ENCODE data around the gene CARD14. TPM values are rescaled to one million over a fixed set of nuclear protein-coding genes. Genes with fewer than 3 reads are reported as not detected.

Gene CARD14
- total and polyA plus RNA-seq, 2 donors (not counting 1 experiment from before 2014, with no cell fraction given), result not detected

DNA sequence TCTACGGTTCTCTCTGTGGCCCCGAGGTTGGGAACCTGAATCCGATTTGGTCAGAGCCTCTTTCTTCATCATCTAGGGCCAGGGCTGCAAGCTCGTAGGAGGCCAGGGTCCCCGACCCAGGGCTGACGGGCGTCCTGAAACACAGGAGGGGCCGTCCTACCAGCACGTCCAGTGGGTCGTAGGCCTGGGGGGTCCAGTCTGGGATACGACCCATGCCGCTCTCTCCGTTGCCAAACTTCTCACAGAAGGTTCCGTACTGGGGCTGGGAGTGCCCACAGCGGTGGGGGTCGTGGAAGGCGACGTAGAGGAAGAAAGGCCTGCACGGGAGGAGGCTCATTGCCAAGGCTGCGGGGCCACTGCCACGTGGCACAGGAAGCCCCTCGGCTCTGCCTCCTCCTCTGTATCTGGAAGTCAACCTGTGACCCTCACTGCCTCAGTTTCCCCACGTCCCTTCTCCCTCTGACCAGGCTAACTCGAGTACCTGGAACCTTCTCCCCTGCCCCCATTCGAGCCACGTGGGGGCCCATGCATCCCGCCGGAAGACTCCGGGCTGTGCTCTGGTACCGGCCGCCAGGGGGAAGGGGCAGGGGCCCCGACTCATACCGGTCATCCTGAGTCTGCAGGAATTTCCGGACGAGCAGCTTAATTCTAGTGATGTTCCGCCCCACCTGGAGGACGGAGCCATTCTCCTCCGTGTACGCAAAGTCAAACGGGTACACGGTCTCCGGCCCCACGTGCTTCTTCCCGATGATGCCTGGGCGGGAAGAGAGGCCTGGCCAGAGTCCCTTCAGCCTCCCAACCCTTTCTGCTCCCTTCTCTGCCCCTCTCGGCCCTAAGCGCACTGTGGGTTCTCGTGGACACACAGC lies 44.4 kb downstream of the CARD14 start:
- no peak for TF ChIP-seq EZH2 (IDR thresholded peaks at IDR 0.05; ENCODE audit: borderline replicate concordance, insufficient read depth, low read depth, low read length, poor library complexity, severe bottlenecking)
- TF ChIP-seq, protein P1, sequence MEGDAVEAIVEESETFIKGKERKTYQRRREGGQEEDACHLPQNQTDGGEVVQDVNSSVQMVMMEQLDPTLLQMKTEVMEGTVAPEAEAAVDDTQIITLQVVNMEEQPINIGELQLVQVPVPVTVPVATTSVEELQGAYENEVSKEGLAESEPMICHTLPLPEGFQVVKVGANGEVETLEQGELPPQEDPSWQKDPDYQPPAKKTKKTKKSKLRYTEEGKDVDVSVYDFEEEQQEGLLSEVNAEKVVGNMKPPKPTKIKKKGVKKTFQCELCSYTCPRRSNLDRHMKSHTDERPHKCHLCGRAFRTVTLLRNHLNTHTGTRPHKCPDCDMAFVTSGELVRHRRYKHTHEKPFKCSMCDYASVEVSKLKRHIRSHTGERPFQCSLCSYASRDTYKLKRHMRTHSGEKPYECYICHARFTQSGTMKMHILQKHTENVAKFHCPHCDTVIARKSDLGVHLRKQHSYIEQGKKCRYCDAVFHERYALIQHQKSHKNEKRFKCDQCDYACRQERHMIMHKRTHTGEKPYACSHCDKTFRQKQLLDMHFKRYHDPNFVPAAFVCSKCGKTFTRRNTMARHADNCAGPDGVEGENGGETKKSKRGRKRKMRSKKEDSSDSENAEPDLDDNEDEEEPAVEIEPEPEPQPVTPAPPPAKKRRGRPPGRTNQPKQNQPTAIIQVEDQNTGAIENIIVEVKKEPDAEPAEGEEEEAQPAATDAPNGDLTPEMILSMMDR (IDR thresholded peaks at IDR 0.05), result no peak
- intact Hi-C loops (cut with micrococcal nuclease), result no loop called here
- DNase-seq (no peak), ATAC-seq (ENCODE audit: low read depth) (no peak)
- Mint-ChIP-seq H3K27ac (no peak overlapping the region), H3K9me3 (ENCODE audit: insufficient read depth) (no peaks in the 10 kb centered on the region), H3K4me1 (peaks cover 16% of the 10 kb centered on the region), H3K4me3 (no peak overlapping the region), H3K27me3 (no peaks in the 10 kb centered on the region)
- peaks cover 23% of the 10 kb centered on the region for H4K20me1 ChIP-seq (ENCODE audit: control insufficient read depth, insufficient read depth, low read length, poor library complexity, severe bottlenecking)
- no peak overlapping the region for H3K4me2 ChIP-seq (replicated peaks; ENCODE audit: low read depth, low read length, poor library complexity, severe bottlenecking)
- H3K4me3 ChIP-seq (ENCODE audit: control extremely low read depth in 1 of 5, extremely low read depth in 1 of 5, insufficient read depth in 1 of 5, low read depth in 2 of 5, low read length in 4 of 5), result no peak overlapping the region
- H3K9ac ChIP-seq (ENCODE audit: low read length), result no peak overlapping the region
- no peaks in the 10 kb centered on the region for H3K27me3 ChIP-seq (replicated peaks in 1 of 4; ENCODE audit: control extremely low read depth in 1 of 4, control insufficient read depth in 3 of 4, insufficient read depth in 4 of 4, low read length in 3 of 4)
- ChIA-PET POLR2A (no interaction called here), CTCF (no interaction called here)
- no peak overlapping the region for H3K27ac ChIP-seq (ENCODE audit: low read length in 2 of 2)
- peaks cover 13 to 25% of the 10 kb centered on the region in 2 donors for H3K4me1 ChIP-seq (ENCODE audit: control insufficient read depth in 2 of 2, insufficient read depth in 2 of 2, low read length in 2 of 2)
- no peak overlapping the region for H2AFZ ChIP-seq (ENCODE audit: insufficient read depth, low read depth, low read length, poor library complexity, severe bottlenecking)
- peaks cover 0 to 43% of the 10 kb centered on the region in 2 experiments for H3K36me3 ChIP-seq (replicated peaks in 1 of 2; ENCODE audit: control extremely low read depth in 1 of 2, control insufficient read depth in 1 of 2, extremely low read depth in 1 of 2, insufficient read depth in 2 of 2, low read length in 1 of 2)
- H3K79me2 ChIP-seq (ENCODE audit: control insufficient read depth, insufficient read depth, low read length), result peaks cover 20% of the 10 kb centered on the region
- peaks cover 0 to 2% (median 0%) of the 10 kb centered on the region in 3 donors for H3K9me3 ChIP-seq (ENCODE audit: control extremely low read depth in 1 of 3, control insufficient read depth in 2 of 3, insufficient read depth in 1 of 3, low read length in 2 of 3)
- WGBS (ENCODE audit: insufficient coverage), result 95% methylated on average over 48 of the region's 48 CpGs

GRCh38 chr17:80214878-80215210 lies 45.0 kb downstream of the CARD14 start:
- WGBS (ENCODE audit: insufficient coverage), result 92% methylated on average over 17 of the region's 17 CpGs
- ATAC-seq (ENCODE audit: low read depth) (no peak), DNase-seq (no peak)
- Histone ChIP-seq H3K79me2 (ENCODE audit: control insufficient read depth, insufficient read depth, low read length) (peaks cover 21% of the 10 kb centered on the region), H3K9me3 (ENCODE audit: control extremely low read depth in 1 of 3, control insufficient read depth in 2 of 3, insufficient read depth in 1 of 3, low read length in 2 of 3) (peaks cover 0 to 2% (median 0%) of the 10 kb centered on the region in 3 donors), H4K20me1 (ENCODE audit: control insufficient read depth, insufficient read depth, low read length, poor library complexity, severe bottlenecking) (peaks cover 23% of the 10 kb centered on the region), H2AFZ (ENCODE audit: insufficient read depth, low read depth, low read length, poor library complexity, severe bottlenecking) (no peak overlapping the region), H3K4me2 (replicated peaks; ENCODE audit: low read depth, low read length, poor library complexity, severe bottlenecking) (no peak overlapping the region), H3K27ac (ENCODE audit: low read length in 2 of 2) (no peak overlapping the region), H3K4me3 (ENCODE audit: control extremely low read depth in 1 of 5, extremely low read depth in 1 of 5, insufficient read depth in 1 of 5, low read depth in 2 of 5, low read length in 4 of 5) (no peak overlapping the region), H3K36me3 (replicated peaks in 1 of 2; ENCODE audit: control extremely low read depth in 1 of 2, control insufficient read depth in 1 of 2, extremely low read depth in 1 of 2, insufficient read depth in 2 of 2, low read length in 1 of 2) (peaks cover 0 to 43% of the 10 kb centered on the region in 2 experiments), H3K4me1 (ENCODE audit: control insufficient read depth in 2 of 2, insufficient read depth in 2 of 2, low read length in 2 of 2) (peaks cover 14 to 31% of the 10 kb centered on the region in 2 donors), H3K9ac (ENCODE audit: low read length) (no peak overlapping the region), H3K27me3 (replicated peaks in 1 of 4; ENCODE audit: control extremely low read depth in 1 of 4, control insufficient read depth in 3 of 4, insufficient read depth in 4 of 4, low read length in 3 of 4) (no peaks in the 10 kb centered on the region)
- Mint-ChIP-seq H3K9me3 (ENCODE audit: insufficient read depth) (no peaks in the 10 kb centered on the region), H3K4me1 (peaks cover 22% of the 10 kb centered on the region), H3K27me3 (no peaks in the 10 kb centered on the region), H3K4me3 (no peak overlapping the region), H3K27ac (no peak overlapping the region)
- intact Hi-C loops (cut with micrococcal nuclease), result no loop called here
- ChIA-PET CTCF (interaction anchor here (0.5 kb wide), 1 partner anchor 54 kb away, joined by 3 read pairs; no protein-coding TSS in a partner anchor), POLR2A (no interaction called here)
- TF ChIP-seq EZH2 (IDR thresholded peaks at IDR 0.05; ENCODE audit: borderline replicate concordance, insufficient read depth, low read depth, low read length, poor library complexity, severe bottlenecking), result no peak
- TF ChIP-seq, protein P1 (IDR thresholded peaks at IDR 0.05), result no peak

Data from B cell (primary cell).